Prostate gland (tissue), 2 donors: Measurements from ENCODE around the gene ING1.

Source experiments
- CTCF ChIP-seq, 4 experiments: fragments of 200-600 bp in 2 of 4; fragments of 450-650 bp in 2 of 4; sonication (generic) in 2 of 4; IDR thresholded peaks; 1 replicate in 3 of 4; 2 replicates in 1 of 4; pipeline ENCODE4 v1.5.1; 2016 to 2019; ENCODE audit warnings: antibody characterized with exemption in 4 of 4, mild to moderate bottlenecking in 2 of 4, moderate library complexity in 2 of 4
- POLR2A ChIP-seq: fragments of 450-650 bp; IDR thresholded peaks from one replicate; pipeline ENCODE4 v1.6.1; 2016; ENCODE audit warnings: antibody characterized with exemption, mild to moderate bottlenecking
- POLR2AphosphoS5 ChIP-seq: sonication (generic); formaldehyde crosslinking; IDR thresholded peaks from one replicate; pipeline ENCODE4 v1.6.1; 2017; ENCODE audit warnings: antibody characterized with exemption

- peak in 1 of 4 experiments; percentile 9 for TF ChIP-seq CTCF (IDR thresholded peaks at IDR 0.05)
- peak; percentile 91 for TF ChIP-seq POLR2A
- TF ChIP-seq POLR2AphosphoS5 = peak; percentile 73
These were observed 1.2 kb upstream of the ING1 start for GRCh38 chr13:110712081-110712848.
